ENCODE measurements around the gene SGIP1. TPM values are rescaled to one million over a fixed set of nuclear protein-coding genes. Genes with fewer than 3 reads are reported as not detected.
"Not testable (repeated sequence)": the region's sequence is repeated elsewhere in the genome, so short reads cannot be mapped to it uniquely, and the experiment has no call there.

SGIP1 gene
- polyA plus RNA-seq, 1 donor: 15.2 TPM

GRCh38 chr1:66728021-66728420 is 194.1 kb downstream of the SGIP1 start:
- no peaks in the 10 kb centered on the region for H3K4me1 ChIP-seq (ENCODE audit: control insufficient read depth, insufficient read depth, low read length)
- DNase-seq: no peak
- 83% methylated on average over 1 of the region's 2 CpGs for WGBS (ENCODE audit: insufficient coverage, low lambda C conversion rate)

GRCh38 chr1:66728716-66729115 is 194.8 kb downstream of the SGIP1 start:
- not testable (repeated sequence) for H3K4me3 ChIP-seq (ENCODE audit: low read length); H3K27ac ChIP-seq (ENCODE audit: low read length); H3K27me3 ChIP-seq (ENCODE audit: control insufficient read depth, insufficient read depth, low read length); H3K4me1 ChIP-seq (ENCODE audit: control insufficient read depth, insufficient read depth, low read length); H3K36me3 ChIP-seq (ENCODE audit: control insufficient read depth, insufficient read depth, low read length); DNase-seq; H3K9me3 ChIP-seq (ENCODE audit: control insufficient read depth, low read depth, low read length)

More at GRCh38 chr1:66728021-66728420, 194.1 kb downstream of the SGIP1 start:
- Histone ChIP-seq H3K27me3 (ENCODE audit: control insufficient read depth, insufficient read depth, low read length) (no peaks in the 10 kb centered on the region), H3K4me3 (ENCODE audit: low read length) (no peak overlapping the region), H3K27ac (ENCODE audit: low read length) (no peak overlapping the region), H3K36me3 (ENCODE audit: control insufficient read depth, insufficient read depth, low read length) (no peaks in the 10 kb centered on the region), H3K9me3 (ENCODE audit: control insufficient read depth, low read depth, low read length) (no peaks in the 10 kb centered on the region)

- Histone ChIP-seq H3K27me3 (ENCODE audit: control insufficient read depth, insufficient read depth, low read length) (no peaks in the 10 kb centered on the region), H3K9me3 (ENCODE audit: control insufficient read depth, low read depth, low read length) (no peaks in the 10 kb centered on the region), H3K4me1 (ENCODE audit: control insufficient read depth, insufficient read depth, low read length) (no peaks in the 10 kb centered on the region), H3K27ac (ENCODE audit: low read length) (no peak overlapping the region), H3K4me3 (ENCODE audit: low read length) (no peak overlapping the region), H3K36me3 (ENCODE audit: control insufficient read depth, insufficient read depth, low read length) (no peaks in the 10 kb centered on the region)
- WGBS (ENCODE audit: insufficient coverage, low lambda C conversion rate): no CpG with 5 or more reads among the region's 6 CpGs
- no peak for DNase-seq
These were observed 195.2 kb downstream of the SGIP1 start for GRCh38 chr1:66729119-66729518.

- WGBS (ENCODE audit: insufficient coverage, low lambda C conversion rate): no CpG with 5 or more reads among the region's 3 CpGs
- no peak overlapping the region for H3K27ac ChIP-seq (ENCODE audit: low read length)
- no peaks in the 10 kb centered on the region for H3K36me3 ChIP-seq (ENCODE audit: control insufficient read depth, insufficient read depth, low read length)
- no peaks in the 10 kb centered on the region for H3K4me1 ChIP-seq (ENCODE audit: control insufficient read depth, insufficient read depth, low read length)
- no peak for DNase-seq
- no peaks in the 10 kb centered on the region for H3K9me3 ChIP-seq (ENCODE audit: control insufficient read depth, low read depth, low read length)
- H3K4me3 ChIP-seq (ENCODE audit: low read length): no peak overlapping the region
- H3K27me3 ChIP-seq (ENCODE audit: control insufficient read depth, insufficient read depth, low read length): no peaks in the 10 kb centered on the region
These were observed 195.6 kb downstream of the SGIP1 start for GRCh38 chr1:66729523-66729922.

- Histone ChIP-seq H3K9me3 (ENCODE audit: control insufficient read depth, low read depth, low read length) (no peaks in the 10 kb centered on the region), H3K4me3 (ENCODE audit: low read length) (no peak overlapping the region), H3K27ac (ENCODE audit: low read length) (no peak overlapping the region), H3K36me3 (ENCODE audit: control insufficient read depth, insufficient read depth, low read length) (no peaks in the 10 kb centered on the region), H3K27me3 (ENCODE audit: control insufficient read depth, insufficient read depth, low read length) (no peaks in the 10 kb centered on the region), H3K4me1 (ENCODE audit: control insufficient read depth, insufficient read depth, low read length) (no peaks in the 10 kb centered on the region)
- WGBS (ENCODE audit: insufficient coverage, low lambda C conversion rate): 100% methylated on average over 1 of the region's 2 CpGs
- no peak for DNase-seq
These were observed 196.5 kb downstream of the SGIP1 start for GRCh38 chr1:66730462-66730861.

- Histone ChIP-seq H3K4me3 (ENCODE audit: low read length) (no peak overlapping the region), H3K27ac (ENCODE audit: low read length) (no peak overlapping the region), H3K9me3 (ENCODE audit: control insufficient read depth, low read depth, low read length) (no peaks in the 10 kb centered on the region), H3K36me3 (ENCODE audit: control insufficient read depth, insufficient read depth, low read length) (no peaks in the 10 kb centered on the region), H3K27me3 (ENCODE audit: control insufficient read depth, insufficient read depth, low read length) (no peaks in the 10 kb centered on the region), H3K4me1 (ENCODE audit: control insufficient read depth, insufficient read depth, low read length) (no peaks in the 10 kb centered on the region)
- DNase-seq: no peak
- WGBS (ENCODE audit: insufficient coverage, low lambda C conversion rate): 75% methylated on average over 2 of the region's 4 CpGs
These were observed 197.4 kb downstream of the SGIP1 start for GRCh38 chr1:66731170-66731865.

- WGBS (ENCODE audit: insufficient coverage, low lambda C conversion rate): no CpG with 5 or more reads among the region's 1 CpG
- no peaks in the 10 kb centered on the region for H3K36me3 ChIP-seq (ENCODE audit: control insufficient read depth, insufficient read depth, low read length)
- H3K27me3 ChIP-seq (ENCODE audit: control insufficient read depth, insufficient read depth, low read length): no peaks in the 10 kb centered on the region
- no peak overlapping the region for H3K27ac ChIP-seq (ENCODE audit: low read length)
- no peak overlapping the region for H3K4me3 ChIP-seq (ENCODE audit: low read length)
- no peaks in the 10 kb centered on the region for H3K4me1 ChIP-seq (ENCODE audit: control insufficient read depth, insufficient read depth, low read length)
- no peaks in the 10 kb centered on the region for H3K9me3 ChIP-seq (ENCODE audit: control insufficient read depth, low read depth, low read length)
- no peak for DNase-seq
These were observed 198.6 kb downstream of the SGIP1 start for GRCh38 chr1:66732407-66733166.

- Histone ChIP-seq H3K4me1 (ENCODE audit: control insufficient read depth, insufficient read depth, low read length) (no peaks in the 10 kb centered on the region), H3K27ac (ENCODE audit: low read length) (no peak overlapping the region)
- WGBS (ENCODE audit: insufficient coverage, low lambda C conversion rate): 71% methylated on average over 5 of the region's 7 CpGs
These were observed 199.5 kb downstream of the SGIP1 start for GRCh38 chr1:66733348-66734017.

GRCh38 chr1:66734531-66734930 is 200.6 kb downstream of the SGIP1 start:
- DNase-seq; H3K36me3 ChIP-seq (ENCODE audit: control insufficient read depth, insufficient read depth, low read length); H3K27ac ChIP-seq (ENCODE audit: low read length); H3K4me1 ChIP-seq (ENCODE audit: control insufficient read depth, insufficient read depth, low read length); H3K4me3 ChIP-seq (ENCODE audit: low read length); H3K9me3 ChIP-seq (ENCODE audit: control insufficient read depth, low read depth, low read length); H3K27me3 ChIP-seq (ENCODE audit: control insufficient read depth, insufficient read depth, low read length): not testable (repeated sequence)
- WGBS (ENCODE audit: insufficient coverage, low lambda C conversion rate): no CpG with 5 or more reads among the region's 6 CpGs

More at GRCh38 chr1:66733348-66734017, 199.5 kb downstream of the SGIP1 start:
- no peak for DNase-seq
- Histone ChIP-seq H3K36me3 (ENCODE audit: control insufficient read depth, insufficient read depth, low read length) (no peaks in the 10 kb centered on the region), H3K9me3 (ENCODE audit: control insufficient read depth, low read depth, low read length) (no peaks in the 10 kb centered on the region), H3K4me3 (ENCODE audit: low read length) (no peak overlapping the region), H3K27me3 (ENCODE audit: control insufficient read depth, insufficient read depth, low read length) (no peaks in the 10 kb centered on the region)

GRCh38 chr1:66737836-66738235 is 203.9 kb downstream of the SGIP1 start:
- WGBS (ENCODE audit: insufficient coverage, low lambda C conversion rate): 60% methylated on average over 1 of the region's 2 CpGs
- Histone ChIP-seq H3K9me3 (ENCODE audit: control insufficient read depth, low read depth, low read length) (no peaks in the 10 kb centered on the region), H3K27me3 (ENCODE audit: control insufficient read depth, insufficient read depth, low read length) (no peaks in the 10 kb centered on the region)

More at GRCh38 chr1:66737836-66738235, 203.9 kb downstream of the SGIP1 start:
- H3K36me3 ChIP-seq (ENCODE audit: control insufficient read depth, insufficient read depth, low read length): no peaks in the 10 kb centered on the region
- no peak overlapping the region for H3K27ac ChIP-seq (ENCODE audit: low read length)
- no peak overlapping the region for H3K4me3 ChIP-seq (ENCODE audit: low read length)
- DNase-seq: no peak
- no peaks in the 10 kb centered on the region for H3K4me1 ChIP-seq (ENCODE audit: control insufficient read depth, insufficient read depth, low read length)

All from large intestine (tissue), 3 donors.